NOMO-1 treated with DMSO at 0.1 percent for 48 hours (cell line): ENCODE results near the gene EBF3.

ENCODE experiments used
- DNase-seq: peaks from one replicate; lab custom pipeline; 2025; ENCODE audit not compliant: unreplicated experiment; lab: John Stamatoyannopoulos, UW

EBF3 gene

DNA sequence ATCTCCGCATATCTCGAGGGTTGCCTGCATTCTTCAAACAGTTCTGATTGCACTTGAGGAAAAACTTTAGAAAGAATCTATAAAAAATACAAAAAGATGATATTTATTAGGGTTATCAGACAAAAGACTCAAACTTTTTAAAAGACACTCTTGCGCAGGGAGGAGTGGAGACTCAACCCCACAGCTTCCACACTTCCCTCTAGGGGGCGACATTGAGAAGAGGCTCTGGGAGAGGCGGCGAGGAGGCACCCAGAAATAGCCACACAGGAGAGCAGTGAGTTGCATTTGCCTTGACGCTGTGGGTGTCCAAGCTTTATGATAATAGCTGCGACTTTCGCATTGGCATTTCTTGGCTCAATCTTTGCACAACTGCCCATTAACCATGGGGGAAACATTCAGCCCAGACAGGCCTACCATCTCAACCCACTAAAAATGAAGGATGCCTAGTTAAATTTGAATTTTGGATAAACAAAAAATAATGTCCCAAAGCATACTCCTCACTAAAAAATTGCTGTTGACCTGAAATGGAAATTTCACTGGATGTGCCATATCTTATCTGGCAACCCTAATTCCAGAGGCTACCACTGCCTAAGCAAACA, 86.2 kb downstream of the EBF3 start:
- no peak for DNase-seq

DNA sequence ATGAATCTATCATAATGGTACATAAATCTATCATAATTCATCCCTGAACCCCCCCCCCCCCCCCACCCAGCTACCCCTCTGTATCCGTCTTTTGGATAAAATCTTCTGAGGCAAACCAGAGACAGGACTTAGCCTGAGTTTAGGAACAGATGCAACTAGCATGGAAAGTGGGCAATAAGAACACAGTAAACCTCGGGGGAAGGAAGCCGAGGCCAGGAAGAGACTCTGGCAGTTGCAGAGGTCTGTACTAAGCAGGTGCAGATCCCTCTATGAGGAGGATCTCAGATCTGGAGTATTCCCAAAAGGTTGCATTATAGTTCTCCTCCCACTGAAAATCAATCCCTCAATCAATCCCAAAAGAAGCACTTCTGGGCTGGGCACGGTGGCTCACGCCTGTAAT, 87.2 kb downstream of the EBF3 start:
- no peak for DNase-seq

DNA sequence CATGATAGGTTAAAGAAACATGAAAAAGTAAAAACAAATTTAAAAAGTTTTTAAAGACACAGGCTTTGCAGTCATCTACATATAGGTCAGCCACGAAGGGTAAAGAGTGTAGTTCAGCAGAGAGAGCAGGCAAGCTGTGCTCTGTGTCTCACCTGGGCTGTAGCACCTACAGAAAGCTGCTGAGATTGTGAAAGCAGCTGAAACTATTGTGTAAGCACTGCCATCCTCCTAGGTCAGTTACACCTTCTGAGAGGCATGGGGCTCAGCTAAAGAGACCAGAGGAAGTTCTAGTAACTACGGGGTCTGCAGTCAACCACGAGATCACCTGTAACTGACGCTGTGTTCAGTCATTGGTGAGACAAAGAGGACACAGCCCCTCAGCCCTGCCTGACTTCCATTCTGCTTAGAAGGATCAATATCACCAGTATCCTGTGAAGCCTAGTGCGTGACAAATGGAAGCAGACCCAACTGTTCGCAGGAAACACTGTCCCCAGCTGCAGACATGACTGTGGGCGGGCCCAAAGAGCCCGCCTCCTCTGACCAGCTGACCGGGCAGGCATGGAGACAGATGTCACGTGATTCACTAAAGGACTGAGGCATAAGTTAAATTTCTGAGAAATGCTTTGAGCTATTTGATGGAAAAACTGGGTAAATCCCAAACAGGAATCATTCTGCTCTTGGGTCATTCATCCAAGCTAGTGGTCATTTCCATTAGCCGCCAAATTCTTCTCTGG, 87.9 kb downstream of the EBF3 start:
- no peak for DNase-seq

DNA sequence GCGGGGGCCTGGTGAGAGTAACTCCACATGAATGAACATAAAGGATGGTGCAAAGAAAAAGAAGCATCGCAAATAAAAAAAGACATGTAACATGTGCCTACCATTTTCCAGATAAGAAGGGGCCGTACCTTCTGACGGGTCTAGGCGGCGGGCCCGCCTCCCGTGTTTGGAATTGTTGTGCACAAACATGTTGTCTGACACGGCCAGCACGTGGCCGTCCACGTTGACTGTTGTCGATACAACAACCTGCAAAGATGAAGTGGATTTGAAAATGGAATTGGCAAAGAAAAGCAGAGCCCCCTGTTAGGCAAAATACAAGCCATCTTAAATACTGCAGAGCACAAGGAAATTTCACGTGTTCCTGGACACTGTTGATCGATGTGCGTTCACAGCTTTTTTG, 90.7 kb downstream of the EBF3 start:
- no peak for DNase-seq

DNA sequence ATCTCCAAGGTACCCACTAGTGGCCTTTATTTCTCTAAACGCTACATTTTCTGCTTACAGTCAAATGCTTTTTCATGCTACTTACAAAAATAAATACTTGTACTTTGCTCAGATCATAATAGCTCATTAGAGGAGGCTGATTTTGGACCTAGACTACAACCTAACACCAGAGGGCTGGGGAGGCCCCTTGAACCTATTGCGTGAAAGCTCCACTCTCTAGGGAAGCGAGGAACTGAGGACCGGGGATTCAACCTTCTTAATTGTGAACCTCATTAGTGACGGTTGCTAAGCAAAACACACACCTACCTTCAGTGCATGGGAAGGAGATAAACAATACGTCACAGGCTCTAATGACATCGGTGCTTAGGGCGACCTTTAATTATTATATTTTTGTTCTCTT, 92.1 kb downstream of the EBF3 start:
- DNase-seq = no peak

DNA sequence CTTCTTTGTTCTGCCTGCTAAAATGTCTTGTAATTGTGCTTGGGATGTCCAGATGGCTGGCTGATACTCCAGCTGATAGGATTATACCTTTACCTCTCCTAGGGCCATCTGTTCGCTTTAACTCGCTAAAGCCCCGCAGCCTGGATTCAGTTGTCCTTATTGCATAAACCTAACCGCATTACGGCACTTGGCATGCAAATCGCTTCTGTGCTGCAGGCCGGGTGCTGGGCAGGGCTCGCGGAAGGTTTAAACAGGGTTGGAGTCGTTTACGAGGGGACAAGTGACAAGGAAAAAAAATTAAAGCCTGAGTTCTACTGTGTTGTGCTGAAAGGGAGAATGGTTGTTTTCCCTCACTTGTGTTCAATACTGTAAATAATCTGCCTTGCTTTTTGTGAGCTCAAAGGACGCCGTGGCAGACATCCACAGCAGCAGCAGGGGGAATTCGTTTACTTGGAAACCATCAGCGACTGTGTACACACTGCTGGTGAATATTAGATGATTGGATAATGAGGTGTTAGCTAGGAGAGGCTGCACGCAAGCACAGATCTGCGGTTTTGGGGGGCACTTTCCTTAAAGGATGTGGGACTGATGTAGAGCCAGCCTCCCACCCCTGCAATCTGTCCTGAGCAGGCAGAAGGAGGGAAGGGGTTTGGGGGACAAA, 93.0 kb downstream of the EBF3 start:
- DNase-seq = no peak

DNA sequence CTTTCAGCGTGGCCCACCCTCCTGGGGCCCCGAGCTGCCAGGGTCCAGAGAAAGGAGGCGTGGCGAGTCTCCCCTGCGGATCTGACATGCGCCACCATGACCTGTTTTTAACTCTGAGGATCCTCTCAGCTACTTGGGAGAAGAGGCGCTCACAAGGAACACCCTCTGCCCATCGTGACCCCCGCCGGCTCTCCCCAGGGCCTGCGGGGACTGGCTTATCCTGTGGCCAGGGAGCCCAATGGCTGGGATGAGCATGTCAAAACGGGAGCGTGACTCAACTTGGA, 93.7 kb downstream of the EBF3 start:
- DNase-seq = no peak

DNA sequence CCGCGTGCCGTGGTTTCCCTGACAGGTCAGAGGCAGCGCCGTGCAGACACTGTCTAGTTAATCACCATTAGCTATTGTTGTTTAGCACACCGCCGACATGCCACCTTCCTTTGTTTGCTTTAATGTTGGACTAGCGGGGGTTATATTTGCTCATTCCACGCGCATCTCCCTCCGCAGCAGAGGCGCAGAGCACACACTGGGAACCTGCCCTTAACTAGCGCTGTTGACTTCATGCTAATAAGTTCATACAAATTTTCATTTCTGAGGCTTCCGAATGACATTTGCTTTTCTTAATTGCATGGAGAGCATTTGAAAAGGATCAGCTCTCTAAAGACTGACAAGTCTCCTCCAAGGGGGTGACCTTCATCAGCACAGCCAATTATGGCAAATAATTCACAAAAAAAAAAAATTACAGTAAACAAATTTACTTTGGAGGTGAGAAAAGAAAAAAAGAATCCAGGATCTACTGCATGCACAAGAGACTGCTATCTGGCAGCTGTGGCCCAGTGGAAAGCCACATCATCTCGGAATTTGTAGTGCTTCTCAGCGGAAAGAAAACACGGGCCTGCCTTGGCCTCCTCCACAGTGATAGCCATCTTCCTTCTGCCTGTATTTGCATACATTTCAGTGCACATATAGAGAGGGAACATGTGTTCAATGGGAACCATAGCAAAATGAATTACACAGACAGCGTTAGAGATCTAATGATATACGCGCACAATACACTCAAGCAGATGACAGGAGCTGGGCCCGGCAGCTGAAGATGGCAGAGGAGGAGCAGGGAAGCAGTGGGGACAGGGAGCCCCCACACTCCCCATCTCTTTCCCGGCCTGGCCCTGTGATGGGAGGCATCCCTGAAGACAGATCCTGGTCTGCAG, 94.2 kb downstream of the EBF3 start:
- no peak for DNase-seq

DNA sequence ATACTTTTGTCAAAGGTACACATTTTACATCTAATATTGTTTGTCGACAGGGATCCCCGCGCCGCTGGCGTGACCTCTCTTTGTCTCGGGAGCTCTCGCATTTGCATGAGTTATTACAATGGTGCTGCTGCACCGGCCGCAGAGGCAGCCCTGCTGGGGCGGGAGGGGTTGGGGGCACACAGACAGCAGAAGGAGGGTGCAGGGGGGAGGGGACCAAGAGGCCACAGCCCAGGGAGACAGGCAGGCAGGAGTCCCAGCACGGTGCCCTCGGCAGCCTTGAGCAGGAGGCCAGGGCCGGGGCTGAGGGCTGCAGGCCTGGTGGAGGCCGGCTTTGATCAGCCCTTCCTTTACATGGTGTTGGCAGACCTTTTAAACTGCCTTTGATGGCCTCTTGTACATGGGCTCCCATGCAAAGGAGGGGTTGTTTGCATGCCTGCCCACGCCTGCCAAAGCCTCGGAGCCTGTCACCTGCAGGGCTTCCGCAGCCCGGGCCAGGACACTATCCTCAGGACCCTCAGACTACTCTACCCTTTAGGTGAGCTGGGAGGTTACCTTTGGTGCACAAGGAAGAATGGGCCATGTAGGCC, 95.5 kb downstream of the EBF3 start:
- no peak for DNase-seq

DNA sequence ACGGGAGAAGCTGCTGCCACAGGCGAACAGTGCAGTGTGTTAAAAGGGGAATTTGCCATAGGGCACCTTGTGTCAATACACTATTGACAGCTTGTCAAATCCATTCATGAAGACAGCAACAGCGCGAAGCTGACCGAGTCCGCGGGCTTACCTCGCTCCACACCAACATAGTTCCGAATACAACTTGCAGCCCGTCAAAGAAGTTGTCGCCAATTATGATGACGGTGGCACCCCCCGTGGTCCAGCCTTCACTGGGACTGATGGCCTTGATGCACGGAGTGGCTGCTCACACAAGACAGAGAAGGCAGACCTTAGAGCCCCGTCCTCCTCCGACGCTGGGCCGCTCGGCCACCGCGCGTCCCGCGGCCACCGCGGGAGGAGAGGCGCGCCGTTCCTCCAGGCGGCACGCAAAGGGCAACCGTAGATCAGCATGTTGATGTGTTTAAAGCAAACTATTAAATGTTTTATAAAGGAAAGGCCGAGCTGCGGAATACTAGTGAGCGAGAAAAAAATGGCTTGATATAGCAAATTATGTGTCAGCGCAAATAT, 96.4 kb downstream of the EBF3 start:
- DNase-seq = no peak

DNA sequence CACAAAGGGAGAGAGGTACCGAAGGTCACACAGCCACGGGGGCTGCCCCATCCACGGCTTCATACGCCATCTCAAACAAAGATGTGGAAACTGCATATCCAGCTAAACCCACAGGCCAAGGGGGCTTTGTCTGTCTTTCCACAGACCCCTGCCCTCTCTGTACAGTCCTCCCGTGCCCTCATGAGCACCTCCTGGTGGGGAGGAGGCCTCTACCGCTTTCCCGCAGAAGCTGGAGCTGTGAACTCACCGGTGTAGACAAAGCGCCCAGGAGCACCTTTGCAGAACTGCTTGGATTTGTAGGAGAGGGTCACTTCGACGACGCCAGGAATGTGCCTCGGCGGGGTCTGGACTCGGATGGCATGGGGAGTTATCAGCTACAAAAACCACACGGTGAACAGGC, 97.2 kb downstream of the EBF3 start:
- DNase-seq = no peak

DNA sequence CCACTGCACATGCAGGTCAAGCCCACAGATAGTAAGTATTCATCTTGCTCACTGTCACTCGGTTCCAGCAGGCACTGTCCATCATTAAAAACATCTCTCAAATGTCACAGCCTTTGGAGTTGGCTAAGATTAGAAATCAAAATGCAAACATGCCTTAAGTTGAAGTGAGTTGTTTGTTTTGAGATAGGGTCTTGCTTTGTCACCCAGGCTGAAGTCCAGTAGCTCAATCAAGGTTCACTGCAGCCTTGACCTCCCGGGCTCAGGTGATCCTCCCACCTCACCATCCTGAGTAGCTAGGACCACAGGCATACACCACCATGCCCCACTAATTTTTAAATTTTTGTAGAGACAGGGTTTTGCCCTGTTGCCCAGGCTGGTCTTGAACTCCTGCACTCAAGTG, 98.1 kb downstream of the EBF3 start:
- no peak for DNase-seq

DNA sequence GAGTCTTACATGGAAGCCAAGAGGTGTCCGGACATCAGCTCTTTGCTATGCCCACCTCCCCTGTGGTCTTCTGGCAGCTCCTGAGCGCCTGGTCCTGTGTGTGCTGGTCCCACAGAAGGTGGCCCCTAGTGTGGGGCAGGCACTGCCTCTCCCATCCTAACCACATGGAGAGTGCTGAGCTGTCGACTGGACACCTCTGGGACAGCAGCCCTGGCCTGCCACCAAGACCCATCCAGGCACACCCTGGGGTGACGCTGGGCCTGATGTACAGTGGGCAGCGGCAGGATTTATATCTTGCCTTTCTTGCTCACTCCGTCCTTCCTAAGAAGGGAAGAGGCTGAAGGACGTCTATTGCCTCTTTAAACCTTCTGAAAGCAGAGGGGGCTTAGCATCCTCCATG, 98.7 kb downstream of the EBF3 start:
- no peak for DNase-seq

DNA sequence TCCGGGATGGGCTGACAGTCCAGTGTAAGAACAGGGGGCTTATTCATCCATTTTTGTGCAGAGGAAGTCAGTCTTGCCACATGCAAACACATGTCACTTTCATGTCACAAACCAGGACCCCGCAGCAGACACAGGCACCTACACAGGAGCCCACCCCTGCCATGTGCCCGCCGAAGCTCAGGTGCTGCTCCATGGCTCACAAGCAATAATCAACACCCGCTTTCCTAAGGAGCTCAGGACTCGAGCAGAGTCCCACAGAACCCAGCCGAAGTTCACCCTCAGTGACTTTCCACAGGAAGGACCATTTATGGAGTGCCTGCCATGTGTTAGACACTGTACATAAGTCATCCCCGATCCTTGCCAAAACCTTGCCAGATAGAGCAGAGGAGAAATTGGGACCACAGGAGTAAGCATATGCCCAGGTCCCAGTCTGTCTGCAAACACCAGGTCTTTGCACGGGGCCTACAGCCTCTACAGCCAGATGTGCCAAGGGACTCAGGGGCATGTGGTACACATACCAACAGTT, 99.4 kb downstream of the EBF3 start:
- no peak for DNase-seq

DNA sequence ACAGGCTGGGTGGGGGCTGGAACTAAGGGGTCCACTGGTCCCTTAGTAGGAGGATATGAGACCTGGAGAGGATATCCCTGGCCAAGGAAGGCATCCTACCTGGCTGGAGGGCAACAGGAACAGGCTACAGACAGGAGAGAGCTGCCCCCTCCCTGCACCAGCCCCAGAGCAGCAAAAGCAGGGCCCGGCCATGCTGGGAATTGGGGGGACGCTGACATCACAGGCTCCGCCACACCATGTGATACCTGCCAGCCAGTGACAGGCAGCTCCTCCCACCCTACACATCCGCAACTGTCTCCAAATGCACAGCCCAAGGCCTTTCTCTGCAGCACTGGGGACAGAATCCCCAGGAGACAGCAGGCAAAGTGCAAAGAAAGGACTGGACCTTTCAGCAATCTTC, 100.0 kb downstream of the EBF3 start:
- no peak for DNase-seq

DNA sequence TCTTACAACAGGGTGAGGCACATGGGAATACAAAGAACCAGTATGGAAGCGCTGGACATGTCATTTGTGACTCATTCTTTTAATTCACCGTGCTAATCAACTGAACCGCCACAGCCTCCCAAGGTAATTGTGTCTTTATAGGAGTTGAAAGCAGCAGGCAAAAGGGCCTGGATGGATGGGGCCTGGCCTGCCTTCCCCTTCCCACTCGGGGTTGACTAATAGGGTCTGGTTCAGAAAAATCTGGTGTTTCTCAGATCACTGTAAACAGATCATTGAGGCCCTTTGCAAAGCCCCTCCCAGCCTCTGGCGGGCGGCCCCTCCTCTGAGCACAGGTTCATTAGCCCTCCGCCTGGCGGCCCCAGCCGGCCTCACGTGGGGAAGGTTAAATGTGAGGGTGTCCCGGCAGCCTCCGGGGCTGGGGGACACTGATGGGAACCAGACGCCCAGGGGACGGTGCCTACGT, 100.8 kb downstream of the EBF3 start:
- no peak for DNase-seq

DNA sequence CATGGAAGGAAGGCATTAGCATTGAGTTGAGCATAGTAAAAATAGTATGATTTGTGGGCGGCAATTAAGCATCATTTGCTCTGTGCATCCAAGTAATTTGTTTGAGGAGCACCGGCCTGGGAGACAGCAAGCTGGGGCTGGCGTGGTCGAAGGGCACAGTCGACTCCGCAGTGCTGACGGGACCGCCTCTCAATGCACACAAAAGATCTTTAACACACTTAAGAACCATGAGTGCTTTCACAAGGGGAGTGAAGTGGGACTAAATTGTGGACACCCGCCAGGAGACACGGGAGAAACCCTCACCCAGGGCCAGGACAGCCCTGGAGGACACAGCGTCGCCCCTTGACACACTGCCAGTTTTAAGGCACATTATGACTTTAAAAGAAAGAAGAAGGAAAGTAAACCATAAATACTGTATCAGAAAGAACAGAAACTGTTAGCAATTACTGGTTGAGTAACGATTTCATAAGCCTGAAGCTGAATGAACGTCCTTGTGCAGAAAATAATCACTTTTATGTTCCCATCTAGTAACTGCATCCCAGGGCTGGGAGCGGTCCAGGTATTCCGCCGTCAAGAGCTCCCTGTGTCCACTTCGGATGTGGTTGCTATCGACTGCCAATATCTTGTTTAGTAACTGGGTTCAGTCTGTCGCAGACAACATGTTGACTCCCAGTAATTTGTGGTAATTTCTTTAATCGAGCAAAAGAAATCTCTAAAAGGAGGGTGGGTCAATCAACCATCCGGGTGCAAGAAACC, 102.1 kb downstream of the EBF3 start:
- DNase-seq = no peak

DNA sequence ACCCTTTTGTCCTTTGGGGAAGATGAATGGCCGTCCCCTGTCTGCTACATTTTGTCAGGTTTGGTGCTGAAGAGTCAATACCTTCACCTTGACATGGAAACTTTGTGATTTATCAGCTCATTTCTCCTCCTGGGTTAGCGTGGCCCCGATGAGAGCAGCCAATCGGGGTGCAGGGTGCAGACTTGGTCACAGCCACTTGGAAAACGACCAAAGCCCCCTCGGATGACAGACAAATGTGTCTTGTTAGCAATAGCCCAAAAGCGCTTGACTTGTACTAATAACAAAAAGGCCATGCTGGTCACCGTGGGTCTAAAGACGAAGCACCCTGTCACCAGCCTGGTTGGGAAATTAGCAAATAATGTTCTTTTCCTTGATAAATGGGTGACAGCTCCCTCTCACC, 103.7 kb downstream of the EBF3 start:
- no peak for DNase-seq

DNA sequence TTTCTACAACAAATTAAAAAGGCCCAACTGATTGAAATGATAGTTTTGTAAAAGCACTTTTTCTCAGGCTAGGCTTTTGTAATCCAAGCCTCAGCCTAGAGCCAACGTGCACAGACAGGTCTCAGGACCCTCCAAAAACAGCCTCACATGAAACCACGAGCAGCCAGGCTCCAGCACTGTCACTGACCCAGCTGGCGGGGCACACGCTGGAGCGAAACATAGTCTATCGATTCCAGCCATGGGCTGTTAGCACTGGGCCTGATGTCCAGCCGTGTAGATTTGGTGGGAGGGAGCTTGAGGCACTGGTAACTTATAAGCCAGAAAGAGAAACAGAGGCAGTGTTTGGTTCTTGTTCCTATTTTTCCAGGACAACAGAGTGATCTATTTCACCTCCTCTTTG, 104.5 kb downstream of the EBF3 start:
- no peak for DNase-seq
